GM10847 (cell line): ENCODE data around the gene BPIFB1.

Source experiments
- POLR2A ChIP-seq: IDR thresholded peaks from 2 replicates; pipeline ENCODE4 v1.6.1; 2011; ENCODE audit not compliant: insufficient read length; ENCODE audit errors: extremely low read depth

BPIFB1 gene

GRCh38 chr20:33328157-33329137, 45.4 kb downstream of the BPIFB1 start:
- TF ChIP-seq POLR2A = no peak

GRCh38 chr20:33332905-33333456, 50.0 kb downstream of the BPIFB1 start:
- TF ChIP-seq POLR2A = no peak

GRCh38 chr20:33333616-33334015, 50.6 kb downstream of the BPIFB1 start:
- no peak for TF ChIP-seq POLR2A

- TF ChIP-seq POLR2A = no peak
Observed at GRCh38 chr20:33334111-33334510, 51.1 kb downstream of the BPIFB1 start.

GRCh38 chr20:33336375-33336774, 53.4 kb downstream of the BPIFB1 start:
- no peak for TF ChIP-seq POLR2A

- TF ChIP-seq POLR2A = no peak
Observed at GRCh38 chr20:33337119-33337518, 54.1 kb downstream of the BPIFB1 start.

- TF ChIP-seq POLR2A = no peak
Observed at GRCh38 chr20:33337531-33338165, 54.6 kb downstream of the BPIFB1 start.

- TF ChIP-seq POLR2A = no peak
Observed at GRCh38 chr20:33338467-33339258, 55.6 kb downstream of the BPIFB1 start.

GRCh38 chr20:33339515-33340058, 56.6 kb downstream of the BPIFB1 start:
- TF ChIP-seq POLR2A = no peak

GRCh38 chr20:33343521-33343920, 60.5 kb downstream of the BPIFB1 start:
- no peak for TF ChIP-seq POLR2A

GRCh38 chr20:33345342-33345741, 62.3 kb downstream of the BPIFB1 start:
- no peak for TF ChIP-seq POLR2A

- no peak for TF ChIP-seq POLR2A
Observed at GRCh38 chr20:33348136-33348937, 65.3 kb downstream of the BPIFB1 start.

GRCh38 chr20:33349493-33349892, 66.5 kb downstream of the BPIFB1 start:
- no peak for TF ChIP-seq POLR2A

- no peak for TF ChIP-seq POLR2A
Observed at GRCh38 chr20:33351696-33352095, 68.7 kb downstream of the BPIFB1 start.
